Panc1 (cell line): ENCODE results near the gene PLCH2. TPM values are rescaled to one million over a fixed set of nuclear protein-coding genes. Genes with fewer than 3 reads are reported as not detected.

Experiments used
- ATAC-seq: fragments of 200-7000 bp; cut with Tn5 transposase; 2 replicates; pipeline ENCODE4 v1.9.1; 2020; ENCODE audit warnings: mild to moderate bottlenecking, moderate library complexity
- BruUV-seq: library from RNA; stranded (reverse); fragments of 400-500 nt; replicated peaks from 2 replicates; lab custom pipeline; 2021; lab: Mats Ljungman, UMichigan
- CTCF ChIA-PET: fragments of 300-600 bp; sonication (Branson Sonifier 250); formaldehyde crosslinking; loops from one replicate; lab custom pipeline; 2022; ENCODE audit warnings: antibody characterized with exemption; lab: Charles Lee
- POLR2A ChIA-PET: fragments of 300-600 bp; sonication (Branson Sonifier 250); formaldehyde crosslinking; loops from one replicate; lab custom pipeline; 2022; ENCODE audit warnings: antibody characterized with exemption; lab: Charles Lee
- DNase-seq: peaks from one replicate; pipeline ENCODE4 v3.0.0-alpha.2; 2010; ENCODE audit warnings: low read depth, low spot score
- H3K27ac ChIP-seq: 2 replicates; pipeline ENCODE4 v1.5.1; 2011; ENCODE audit warnings: mild to moderate bottlenecking, low read length, inconsistent platforms
- H3K27me3 ChIP-seq: fragments of 200-500 bp; sonication (Bioruptor generic); 2 replicates; pipeline ENCODE4 v1.6.0; 2014; ENCODE audit warnings: low read length, inconsistent platforms; ENCODE audit not compliant: control insufficient read depth, insufficient read depth
- H3K36me3 ChIP-seq: fragments of 200-500 bp; sonication (Bioruptor generic); 2 replicates; pipeline ENCODE4 v1.5.1; 2014; ENCODE audit warnings: inconsistent platforms, mild to moderate bottlenecking, low read length, moderate library complexity; ENCODE audit not compliant: control insufficient read depth, insufficient read depth
- H3K4me1 ChIP-seq: 2 replicates; pipeline ENCODE4 v1.5.1; 2011; ENCODE audit warnings: inconsistent platforms, mild to moderate bottlenecking, low read length, moderate library complexity; ENCODE audit not compliant: control insufficient read depth, insufficient read depth
- H3K4me3 ChIP-seq, 2 experiments: 2 replicates each; pipeline ENCODE4 v1.5.1; 2011 to 2012; ENCODE audit warnings: low read depth in 2 of 2, low read length in 2 of 2, mild to moderate bottlenecking in 2 of 2, inconsistent platforms in 1 of 2, moderate library complexity in 1 of 2
- H3K9me3 ChIP-seq: fragments of 200-500 bp; sonication (Bioruptor generic); 2 replicates; pipeline ENCODE4 v1.5.1; 2014; ENCODE audit warnings: low read depth, mild to moderate bottlenecking, inconsistent platforms, low read length, moderate library complexity; ENCODE audit not compliant: control insufficient read depth, insufficient read depth
- POLR2AphosphoS5 ChIP-seq: IDR thresholded peaks from 2 replicates; pipeline ENCODE4 v1.6.1; 2012; ENCODE audit warnings: mild to moderate bottlenecking, low read depth, low read length, moderate library complexity
- REST ChIP-seq, 2 experiments: IDR thresholded peaks; 2 replicates each; pipeline ENCODE4 v1.6.1; 2011 to 2012; ENCODE audit warnings: low read depth in 2 of 2, control low read depth in 1 of 2, low read length in 1 of 2, mild to moderate bottlenecking in 1 of 2, moderate library complexity in 1 of 2; ENCODE audit not compliant: insufficient read depth in 1 of 2
- SIN3A ChIP-seq: IDR thresholded peaks from 2 replicates; pipeline ENCODE4 v1.6.1; 2012; ENCODE audit warnings: low read depth, mild to moderate bottlenecking, low read length, moderate library complexity, borderline replicate concordance; ENCODE audit not compliant: insufficient read depth
- TCF7L2 ChIP-seq: IDR thresholded peaks from 2 replicates; pipeline ENCODE4 v1.6.1; 2011; ENCODE audit warnings: mild to moderate bottlenecking, low read depth, low read length, inconsistent platforms
- in situ Hi-C: cut with HindIII; loops from 2 replicates; pipeline ENCODE4 v1.10.0; 2016; ENCODE audit warnings: low sequenced_read_pairs, low pct_unique_long_range_greater_than_20kb
- intact Hi-C: fragments of 100-400 bp; cut with micrococcal nuclease; formaldehyde crosslinking; loops from one replicate; pipeline ENCODE4 v1.10.0; 2022; ENCODE audit not compliant: unreplicated experiment
- total RNA-seq: library from RNA; stranded (reverse); gene quantifications from one replicate; pipeline ENCODE4 v1.2.1, GENCODE V29; 2021; ENCODE audit not compliant: unreplicated experiment
- TF ChIP-seq, protein P1 (sequence below): fragments of 450-650 bp; IDR thresholded peaks from 2 replicates; pipeline ENCODE4 v1.5.1; 2017; ENCODE audit warnings: mild to moderate bottlenecking

PLCH2 gene
- total RNA-seq, 1 experiment from 2014 or later: 41.2 TPM

GRCh38 chr1:2540816-2541492, 64.9 kb downstream of the PLCH2 start:
- intact Hi-C loops: loop anchor here (10.0 kb wide), 1 partner anchor 76 kb away; no protein-coding TSS in a partner anchor
- Histone ChIP-seq H3K4me1 (peaks cover 49% of the 10 kb centered on the region), H3K27ac (no peak overlapping the region), H3K27me3 (no peaks in the 10 kb centered on the region), H3K9me3 (no peaks in the 10 kb centered on the region), H3K4me3 (no peak overlapping the region), H3K36me3 (no peaks in the 10 kb centered on the region)
- ATAC-seq (no peak), DNase-seq (no peak)
- ChIA-PET POLR2A (no interaction called here), CTCF (no interaction called here)
- in situ Hi-C loops: no loop called here
- BruUV-seq: no TSS peak
- TF ChIP-seq REST (IDR thresholded peaks at IDR 0.05; ENCODE audit: insufficient read depth in 1 of 2, low read depth in 2 of 2, low read length in 1 of 2): no peak
- TF ChIP-seq SIN3A: no peak
- TF ChIP-seq, protein P1, sequence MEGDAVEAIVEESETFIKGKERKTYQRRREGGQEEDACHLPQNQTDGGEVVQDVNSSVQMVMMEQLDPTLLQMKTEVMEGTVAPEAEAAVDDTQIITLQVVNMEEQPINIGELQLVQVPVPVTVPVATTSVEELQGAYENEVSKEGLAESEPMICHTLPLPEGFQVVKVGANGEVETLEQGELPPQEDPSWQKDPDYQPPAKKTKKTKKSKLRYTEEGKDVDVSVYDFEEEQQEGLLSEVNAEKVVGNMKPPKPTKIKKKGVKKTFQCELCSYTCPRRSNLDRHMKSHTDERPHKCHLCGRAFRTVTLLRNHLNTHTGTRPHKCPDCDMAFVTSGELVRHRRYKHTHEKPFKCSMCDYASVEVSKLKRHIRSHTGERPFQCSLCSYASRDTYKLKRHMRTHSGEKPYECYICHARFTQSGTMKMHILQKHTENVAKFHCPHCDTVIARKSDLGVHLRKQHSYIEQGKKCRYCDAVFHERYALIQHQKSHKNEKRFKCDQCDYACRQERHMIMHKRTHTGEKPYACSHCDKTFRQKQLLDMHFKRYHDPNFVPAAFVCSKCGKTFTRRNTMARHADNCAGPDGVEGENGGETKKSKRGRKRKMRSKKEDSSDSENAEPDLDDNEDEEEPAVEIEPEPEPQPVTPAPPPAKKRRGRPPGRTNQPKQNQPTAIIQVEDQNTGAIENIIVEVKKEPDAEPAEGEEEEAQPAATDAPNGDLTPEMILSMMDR: no peak
- TF ChIP-seq TCF7L2: no peak
- no peak for TF ChIP-seq POLR2AphosphoS5

DNA sequence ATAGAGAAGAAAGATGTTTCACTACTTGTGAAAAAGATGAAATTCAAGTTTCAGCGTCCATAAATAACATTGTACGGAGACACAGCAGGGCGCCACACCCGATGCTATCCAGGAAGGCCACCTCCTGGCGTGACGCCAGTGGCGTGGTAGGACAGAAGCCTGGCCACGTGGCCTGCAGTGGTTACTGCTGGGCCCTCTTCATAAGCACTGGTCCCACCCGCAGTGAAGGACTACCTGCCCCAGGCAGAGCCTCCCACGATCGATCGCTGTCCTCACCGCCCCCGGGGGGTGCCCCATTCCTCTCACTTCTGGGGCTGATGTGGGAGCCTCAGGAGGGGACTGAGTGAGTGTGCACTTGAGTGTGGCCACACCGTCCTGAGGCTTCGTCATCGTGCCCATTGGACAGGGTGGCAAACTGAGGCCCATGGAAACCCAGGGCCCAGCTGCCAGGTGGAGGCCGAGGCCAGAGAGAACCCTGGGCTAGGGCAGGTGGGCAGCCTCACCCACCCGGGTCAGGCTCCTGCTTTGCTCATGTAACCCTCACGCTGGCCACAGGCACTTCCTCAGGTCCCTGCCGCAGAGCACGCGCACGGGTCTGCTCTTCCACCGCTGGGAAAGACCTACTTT, 65.6 kb downstream of the PLCH2 start:
- no TSS peak for BruUV-seq
- H3K4me1 ChIP-seq: peaks cover 45% of the 10 kb centered on the region
- intact Hi-C loops: loop anchor here (10.0 kb wide), 1 partner anchor 77 kb away; no protein-coding TSS in a partner anchor
- in situ Hi-C loops: no loop called here
- DNase-seq: no peak
- H3K27ac ChIP-seq: no peak overlapping the region
- no peak for ATAC-seq
- ChIA-PET CTCF (no interaction called here), POLR2A (no interaction called here)
- H3K27me3 ChIP-seq: no peaks in the 10 kb centered on the region
- TF ChIP-seq SIN3A (no peak), POLR2AphosphoS5 (no peak), TCF7L2 (no peak)
- TF ChIP-seq, protein P1: no peak
- H3K36me3 ChIP-seq: no peaks in the 10 kb centered on the region
- no peak overlapping the region for H3K4me3 ChIP-seq
- no peaks in the 10 kb centered on the region for H3K9me3 ChIP-seq
